GM23338 (cell line): ENCODE data around the gene ZNF227. TPM values are rescaled to one million over a fixed set of nuclear protein-coding genes. Genes with fewer than 3 reads are reported as not detected.

Source experiments
- ATAC-seq: fragments of 200-7000 bp; cut with Tn5 transposase; 3 replicates; pipeline ENCODE4 v1.9.1; 2020
- DNase-seq: peaks from one replicate; pipeline ENCODE4 v3.0.0-alpha.2; 2015; ENCODE audit warnings: low spot score
- H2AFZ ChIP-seq: fragments of 200-600 bp; sonication (generic); 2 replicates; pipeline ENCODE4 v1.8.0; 2016; ENCODE audit warnings: antibody characterized with exemption, mild to moderate bottlenecking, moderate library complexity
- H3F3A ChIP-seq: fragments of 200-600 bp; sonication (generic); replicated peaks from 2 replicates; pipeline ENCODE4 v1.8.0; 2017; ENCODE audit warnings: antibody characterized with exemption, mixed run types, low read depth
- H3K27ac ChIP-seq: fragments of 200-600 bp; sonication (generic); 2 replicates; pipeline ENCODE4 v1.6.1; 2016; ENCODE audit warnings: low read depth
- H3K27me3 ChIP-seq: fragments of 200-600 bp; sonication (generic); 2 replicates; pipeline ENCODE4 v1.8.0; 2016; ENCODE audit warnings: mild to moderate bottlenecking, mixed run types, moderate library complexity; ENCODE audit not compliant: insufficient read depth
- H3K36me3 ChIP-seq: fragments of 200-600 bp; sonication (generic); 2 replicates; pipeline ENCODE4 v1.8.0; 2016; ENCODE audit warnings: mild to moderate bottlenecking; ENCODE audit not compliant: insufficient read depth
- H3K4me1 ChIP-seq: fragments of 200-600 bp; sonication (generic); 2 replicates; pipeline ENCODE4 v1.8.0; 2016; ENCODE audit warnings: mild to moderate bottlenecking, moderate library complexity; ENCODE audit not compliant: insufficient read depth
- H3K4me2 ChIP-seq: fragments of 200-600 bp; sonication (generic); 2 replicates; pipeline ENCODE4 v1.7.1; 2017; ENCODE audit warnings: mixed run types
- H3K4me3 ChIP-seq: fragments of 200-600 bp; sonication (generic); 2 replicates; pipeline ENCODE4 v1.6.1; 2016; ENCODE audit warnings: mixed run types
- H3K79me2 ChIP-seq: fragments of 200-600 bp; sonication (generic); replicated peaks from 2 replicates; pipeline ENCODE4 v1.8.0; 2017; ENCODE audit warnings: mild to moderate bottlenecking; ENCODE audit not compliant: insufficient read depth
- H3K9me2 ChIP-seq: fragments of 200-600 bp; sonication (generic); 2 replicates; pipeline ENCODE4 v1.8.0; 2017; ENCODE audit not compliant: insufficient read depth
- H4K20me1 ChIP-seq: fragments of 200-600 bp; sonication (generic); replicated peaks from 2 replicates; pipeline ENCODE4 v1.8.0; 2017; ENCODE audit warnings: mild to moderate bottlenecking; ENCODE audit not compliant: insufficient read depth
- H3K27ac Mint-ChIP-seq: 2 replicates; pipeline ENCODE4 v1.8.0; 2020; ENCODE audit warnings: inconsistent platforms, mild to moderate bottlenecking, moderate library complexity, mixed read lengths
- H3K27me3 Mint-ChIP-seq: 3 replicates; pipeline ENCODE4 v1.8.0; 2022; ENCODE audit warnings: low read depth, mild to moderate bottlenecking, moderate library complexity, mixed read lengths, inconsistent platforms; ENCODE audit not compliant: insufficient read depth, poor library complexity
- H3K36me3 Mint-ChIP-seq: 3 replicates; pipeline ENCODE4 v1.8.0; 2021; ENCODE audit warnings: low read depth, mild to moderate bottlenecking, inconsistent platforms, moderate library complexity, mixed read lengths
- H3K4me1 Mint-ChIP-seq: 3 replicates; pipeline ENCODE4 v1.8.0; 2020; ENCODE audit warnings: mild to moderate bottlenecking, inconsistent platforms, mixed read lengths
- H3K4me3 Mint-ChIP-seq: 3 replicates; pipeline ENCODE4 v1.8.0; 2021; ENCODE audit warnings: moderate library complexity, mild to moderate bottlenecking, inconsistent platforms, mixed read lengths
- H3K9me3 Mint-ChIP-seq: 3 replicates; pipeline ENCODE4 v1.8.0; 2020; ENCODE audit warnings: moderate library complexity, mild to moderate bottlenecking, inconsistent platforms, mixed read lengths
- CTCF ChIP-seq, 2 experiments: fragments of 200-600 bp in 1 of 2; sonication (generic) in 1 of 2; conservative IDR thresholded peaks; 2 replicates each; pipeline versions ENCODE4 v1.5.1 to v1.6.1; 2016 to 2017; ENCODE audit warnings: antibody characterized with exemption in 2 of 2, low read depth in 2 of 2, mild to moderate bottlenecking in 2 of 2, moderate library complexity in 1 of 2
- ETS1 ChIP-seq: IDR thresholded peaks from 2 replicates; pipeline ENCODE4 v1.6.1; 2016; ENCODE audit warnings: antibody characterized with exemption
- EZH2 ChIP-seq: fragments of 200-600 bp; sonication (generic); IDR thresholded peaks from one replicate; pipeline ENCODE4 v1.8.0; 2017; ENCODE audit warnings: antibody characterized with exemption, mild to moderate bottlenecking, low read depth; ENCODE audit not compliant: unreplicated experiment
- JUNB ChIP-seq: IDR thresholded peaks from one replicate; pipeline ENCODE4 v1.6.1; 2016; ENCODE audit warnings: antibody characterized with exemption; ENCODE audit not compliant: unreplicated experiment
- NANOG ChIP-seq: IDR thresholded peaks from 2 replicates; pipeline ENCODE4 v1.6.1; 2016; ENCODE audit warnings: antibody characterized with exemption, borderline replicate concordance
- POLR2AphosphoS5 ChIP-seq: IDR thresholded peaks from 2 replicates; pipeline ENCODE4 v1.6.1; 2016; ENCODE audit warnings: antibody characterized with exemption, low read depth
- REST ChIP-seq: IDR thresholded peaks from one replicate; pipeline ENCODE4 v1.6.1; 2018; ENCODE audit warnings: antibody characterized with exemption; ENCODE audit not compliant: unreplicated experiment
- STAT1 ChIP-seq: IDR thresholded peaks from one replicate; pipeline ENCODE4 v1.6.1; 2016; ENCODE audit warnings: antibody characterized with exemption; ENCODE audit not compliant: unreplicated experiment
- ZNF114 ChIP-seq: fragments of 250-450 bp; sonication (Bioruptor Pico); IDR thresholded peaks from 2 replicates; pipeline ENCODE4 v1.5.0; 2020; ENCODE audit warnings: mild to moderate bottlenecking, moderate library complexity
- ZNF331 ChIP-seq: fragments of 250-450 bp; sonication (Bioruptor Pico); IDR thresholded peaks from 2 replicates; pipeline ENCODE4 v1.5.0; 2020; ENCODE audit warnings: low read depth, mild to moderate bottlenecking, moderate library complexity
- ZNF462 ChIP-seq: fragments of 250-450 bp; sonication (Bioruptor Pico); IDR thresholded peaks from 2 replicates; pipeline ENCODE4 v1.5.0; 2020; ENCODE audit warnings: mild to moderate bottlenecking, moderate library complexity
- polyA plus RNA-seq: library from polyadenylated mRNA; unstranded; fragments of >200 nt; fragmentation: Nextera tagmentation; extraction: Ambion mirVana; gene quantifications from 2 replicates; pipeline ENCODE4 v1.2.1, GENCODE V29; 2016
- total RNA-seq: library from RNA; depleted of rRNA; stranded (reverse); fragments of >200 nt; shearing (Covaris generic); gene quantifications from 2 replicates; pipeline ENCODE4 v1.2.3, GENCODE V29; 2014

Gene ZNF227
- total and polyA plus RNA-seq, 2 experiments from 2014 or later, result 6.6 to 18.2 TPM

GRCh38 chr19:44284968-44285367 is 72.6 kb downstream of the ZNF227 start:
- Histone ChIP-seq H3K4me2 (no peak overlapping the region), H3K4me3 (no peak overlapping the region), H4K20me1 (no peaks in the 10 kb centered on the region; the same call in 1 of the 2 replicates), H3F3A (no peaks in the 10 kb centered on the region), H3K9me2 (no peaks in the 10 kb centered on the region), H3K36me3 (peaks cover 3% of the 10 kb centered on the region), H2AFZ (no peak overlapping the region), H3K79me2 (no peaks in the 10 kb centered on the region), H3K4me1 (no peaks in the 10 kb centered on the region), H3K27me3 (no peaks in the 10 kb centered on the region), H3K27ac (no peak overlapping the region)
- no peak for DNase-seq
- H3K9me3 Mint-ChIP-seq, result peaks cover 2% of the 10 kb centered on the region; the same call in 1 of the 3 replicates
- no peak overlapping the region for H3K4me3 Mint-ChIP-seq
- H3K27ac Mint-ChIP-seq, result no peak overlapping the region
- no peak for ATAC-seq
- H3K36me3 Mint-ChIP-seq, result peaks cover 41% of the 10 kb centered on the region
- no peaks in the 10 kb centered on the region for H3K27me3 Mint-ChIP-seq
- TF ChIP-seq ZNF462 (CRISPR knock-in tag) (no peak), STAT1 (no peak), REST (no peak), CTCF (conservative IDR thresholded peaks at IDR 0.05; ENCODE audit: low read depth in 2 of 2) (no peak), POLR2AphosphoS5 (no peak), ETS1 (no peak), JUNB (no peak), EZH2 (no peak), ZNF331 (CRISPR knock-in tag) (no peak), ZNF114 (no peak), NANOG (no peak)
- H3K4me1 Mint-ChIP-seq, result peaks cover 6% of the 10 kb centered on the region
